Activated naive CD8-positive, alpha-beta T cell treated with anti-CD3 and anti-CD28 coated beads, Interleukin-2, amount 10 ng/mL, durations not matched to agents 7 days and 5 days (primary cell): ENCODE data around the gene DIPK2B. TPM values are rescaled to one million over a fixed set of nuclear protein-coding genes. Genes with fewer than 3 reads are reported as not detected.

Source experiments
- ATAC-seq: fragments of 150-1000 bp; cut with Tn5 transposase; one replicate; pipeline ENCODE4 v1.10.0; 2021; ENCODE audit warnings: low read depth, moderate library complexity
- POLR2A ChIA-PET: fragments of 350-600 bp; sonication (Branson Sonifier 250); formaldehyde crosslinking; loops from one replicate; lab custom pipeline; 2021; ENCODE audit warnings: antibody characterized with exemption; lab: Charles Lee
- DNase-seq: peaks from one replicate; pipeline ENCODE4 v3.0.0; 2021
- H3K27ac Mint-ChIP-seq: one replicate; pipeline ENCODE4 v1.8.0; 2022; ENCODE audit warnings: mild to moderate bottlenecking, mixed read lengths
- H3K27me3 Mint-ChIP-seq: one replicate; pipeline ENCODE4 v1.8.0; 2022; ENCODE audit warnings: mild to moderate bottlenecking, moderate library complexity, mixed read lengths
- H3K36me3 Mint-ChIP-seq: one replicate; pipeline ENCODE4 v1.8.0; 2021; ENCODE audit warnings: mild to moderate bottlenecking, mixed read lengths
- H3K4me1 Mint-ChIP-seq: one replicate; pipeline ENCODE4 v1.8.0; 2021; ENCODE audit warnings: mixed read lengths
- H3K4me3 Mint-ChIP-seq: one replicate; pipeline ENCODE4 v1.8.0; 2022; ENCODE audit warnings: mild to moderate bottlenecking, moderate library complexity, mixed read lengths
- H3K9me3 Mint-ChIP-seq: one replicate; pipeline ENCODE4 v1.8.0; 2021; ENCODE audit warnings: mixed read lengths
- total RNA-seq, 2 experiments: library from RNA; stranded (reverse); gene quantifications; one replicate each; pipeline ENCODE4 v1.2.3, GENCODE V29; 2021

DIPK2B gene, protein sequence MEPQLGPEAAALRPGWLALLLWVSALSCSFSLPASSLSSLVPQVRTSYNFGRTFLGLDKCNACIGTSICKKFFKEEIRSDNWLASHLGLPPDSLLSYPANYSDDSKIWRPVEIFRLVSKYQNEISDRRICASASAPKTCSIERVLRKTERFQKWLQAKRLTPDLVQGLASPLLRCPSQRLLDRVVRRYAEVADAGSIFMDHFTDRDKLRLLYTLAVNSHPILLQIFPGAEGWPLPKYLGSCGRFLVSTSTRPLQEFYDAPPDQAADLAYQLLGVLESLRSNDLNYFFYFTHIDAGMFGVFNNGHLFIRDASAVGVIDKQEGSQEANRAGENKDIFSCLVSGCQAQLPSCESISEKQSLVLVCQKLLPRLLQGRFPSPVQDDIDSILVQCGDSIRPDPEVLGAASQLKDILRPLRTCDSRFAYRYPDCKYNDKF
- not detected for total RNA-seq

DNA sequence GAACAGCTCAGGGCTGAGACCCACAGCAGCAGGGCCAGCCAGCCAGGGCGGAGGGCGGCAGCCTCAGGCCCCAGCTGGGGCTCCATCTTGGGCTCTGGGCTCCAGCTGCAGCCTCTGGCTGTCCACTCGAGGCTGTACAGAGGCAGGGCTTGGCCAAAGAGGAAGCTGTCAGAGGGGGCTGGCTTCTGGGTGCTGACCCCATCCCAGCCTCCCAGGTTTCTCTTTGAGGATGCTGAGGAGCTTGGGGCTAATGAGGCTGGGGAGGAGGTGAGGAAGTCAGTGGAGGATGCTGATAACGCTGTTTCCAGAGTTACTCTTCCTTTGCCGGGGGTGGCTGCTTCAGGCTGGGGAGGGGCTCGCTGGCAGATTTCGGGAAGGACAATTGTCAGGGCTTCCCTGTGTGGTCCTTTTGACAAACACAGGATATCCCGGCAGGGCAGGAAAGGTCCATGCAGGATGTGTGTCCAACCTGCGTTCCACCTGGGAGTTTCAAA, at the start of gene DIPK2B:
DIPK2B (minus strand) TSS at position 136 of the 494 bp plus-strand sequence; CDS start at position 86, 50 bp downstream.
- H3K9me3 Mint-ChIP-seq = peaks cover 4% of the 10 kb centered on the region
- H3K36me3 Mint-ChIP-seq = no peaks in the 10 kb centered on the region
- DNase-seq (no peak), ATAC-seq (no peak)
- no peak within 1 kb of the TSS for H3K27ac Mint-ChIP-seq
- POLR2A ChIA-PET = no interaction called here
- peaks cover 18% of the 10 kb centered on the region for H3K27me3 Mint-ChIP-seq
- no peak within 1 kb of the TSS for H3K4me3 Mint-ChIP-seq
- peaks cover 1% of the 10 kb centered on the region for H3K4me1 Mint-ChIP-seq

DNA sequence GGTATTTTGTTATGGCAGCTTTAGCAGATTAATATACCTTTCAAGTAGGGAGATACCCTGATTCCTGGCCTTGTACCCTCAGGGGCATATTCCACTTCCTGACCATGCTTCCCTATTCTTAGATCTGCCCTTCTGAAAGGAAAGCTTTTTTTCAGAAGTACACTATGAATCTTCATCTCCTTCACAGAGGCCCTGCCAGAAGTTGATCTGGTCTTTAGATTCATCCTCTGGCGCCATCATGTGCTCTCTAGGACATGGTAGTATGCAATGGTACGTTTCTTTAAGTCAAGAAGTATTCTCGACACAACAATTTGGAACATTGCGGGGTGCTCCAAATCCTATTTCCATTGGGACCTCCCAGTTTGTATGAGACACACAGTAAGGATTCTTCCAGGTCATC, 39.6 kb upstream of the DIPK2B start:
- ATAC-seq (no peak), DNase-seq (no peak)
- POLR2A ChIA-PET = no interaction called here
- H3K4me3 Mint-ChIP-seq = no peak overlapping the region
- H3K9me3 Mint-ChIP-seq = no peaks in the 10 kb centered on the region
- no peaks in the 10 kb centered on the region for H3K36me3 Mint-ChIP-seq
- H3K27ac Mint-ChIP-seq = no peak overlapping the region
- H3K4me1 Mint-ChIP-seq = no peaks in the 10 kb centered on the region
- no peaks in the 10 kb centered on the region for H3K27me3 Mint-ChIP-seq

DNA sequence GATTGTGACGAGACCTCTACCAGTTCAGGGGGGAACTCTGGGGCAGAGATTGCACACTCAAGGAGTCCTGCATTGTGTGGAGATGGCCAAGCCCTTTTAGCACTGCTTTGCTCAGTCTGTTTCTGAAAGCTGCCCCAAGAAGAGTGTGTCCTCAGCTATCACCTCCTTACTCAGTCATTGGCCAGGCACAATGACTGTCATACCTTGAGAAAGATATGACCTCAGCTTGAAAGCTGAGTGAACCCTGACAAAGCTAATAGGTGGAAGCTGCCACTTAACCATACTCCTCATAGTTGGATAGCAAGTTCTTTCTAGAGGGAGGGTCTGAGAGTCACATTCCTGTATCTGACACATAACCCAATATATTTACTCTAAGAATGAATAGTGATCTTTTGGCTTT, 37.8 kb upstream of the DIPK2B start:
- no peaks in the 10 kb centered on the region for H3K9me3 Mint-ChIP-seq
- no peak overlapping the region for H3K4me3 Mint-ChIP-seq
- H3K4me1 Mint-ChIP-seq = no peaks in the 10 kb centered on the region
- H3K27me3 Mint-ChIP-seq = no peaks in the 10 kb centered on the region
- no peak for DNase-seq
- no peaks in the 10 kb centered on the region for H3K36me3 Mint-ChIP-seq
- ATAC-seq = no peak
- POLR2A ChIA-PET = no interaction called here
- no peak overlapping the region for H3K27ac Mint-ChIP-seq

DNA sequence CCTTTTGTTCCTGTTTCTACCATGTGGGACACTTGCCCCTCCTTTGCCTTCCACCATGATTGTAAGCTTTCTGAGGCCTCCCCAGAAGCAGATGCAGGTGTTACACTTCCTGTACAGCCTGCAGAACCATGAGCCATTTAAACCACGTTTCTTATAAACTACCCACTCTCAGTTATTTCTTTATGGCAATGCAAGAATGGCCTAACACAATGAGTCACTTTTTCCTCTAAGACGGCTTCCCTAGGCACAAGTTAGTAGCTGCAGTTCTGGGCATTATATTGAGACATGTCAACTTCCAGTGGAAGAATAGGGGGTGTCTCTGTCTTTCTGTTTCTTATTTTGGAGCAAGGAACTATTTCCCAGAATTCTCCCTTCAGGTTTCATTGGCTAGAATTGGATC, 32.9 kb upstream of the DIPK2B start:
- DNase-seq (no peak), ATAC-seq (no peak)
- Mint-ChIP-seq H3K9me3 (peaks cover 5% of the 10 kb centered on the region), H3K27me3 (no peaks in the 10 kb centered on the region), H3K27ac (no peak overlapping the region), H3K4me1 (peaks cover 11% of the 10 kb centered on the region), H3K36me3 (peaks cover 2% of the 10 kb centered on the region), H3K4me3 (no peak overlapping the region)
- POLR2A ChIA-PET = no interaction called here

- H3K27ac Mint-ChIP-seq = no peak overlapping the region
- H3K36me3 Mint-ChIP-seq = peaks cover 2% of the 10 kb centered on the region
- peak overlapping the region; percentile 29 for H3K4me3 Mint-ChIP-seq
- DNase-seq (no peak), ATAC-seq (peak; percentile 60)
- H3K4me1 Mint-ChIP-seq = peaks cover 11% of the 10 kb centered on the region
- no peaks in the 10 kb centered on the region for H3K27me3 Mint-ChIP-seq
- POLR2A ChIA-PET = no interaction called here
- peaks cover 5% of the 10 kb centered on the region for H3K9me3 Mint-ChIP-seq
Measured at GRCh38 chrX:45232139-45232538, 31.5 kb upstream of the DIPK2B start.

GRCh38 chrX:45230410-45230809, 29.7 kb upstream of the DIPK2B start:
- H3K9me3 Mint-ChIP-seq = peaks cover 5% of the 10 kb centered on the region
- ATAC-seq (no peak), DNase-seq (no peak)
- H3K4me3 Mint-ChIP-seq = no peak overlapping the region
- POLR2A ChIA-PET = no interaction called here
- H3K36me3 Mint-ChIP-seq = peaks cover 2% of the 10 kb centered on the region
- H3K27me3 Mint-ChIP-seq = peaks cover 3% of the 10 kb centered on the region
- peaks cover 11% of the 10 kb centered on the region for H3K4me1 Mint-ChIP-seq
- H3K27ac Mint-ChIP-seq = no peak overlapping the region

- POLR2A ChIA-PET = no interaction called here
- Mint-ChIP-seq H3K27me3 (peaks cover 3% of the 10 kb centered on the region), H3K4me1 (peaks cover 11% of the 10 kb centered on the region), H3K9me3 (peaks cover 5% of the 10 kb centered on the region), H3K27ac (no peak overlapping the region), H3K36me3 (peaks cover 2% of the 10 kb centered on the region), H3K4me3 (no peak overlapping the region)
- ATAC-seq (no peak), DNase-seq (no peak)
Measured at GRCh38 chrX:45229348-45229747, 28.7 kb upstream of the DIPK2B start.

DNA sequence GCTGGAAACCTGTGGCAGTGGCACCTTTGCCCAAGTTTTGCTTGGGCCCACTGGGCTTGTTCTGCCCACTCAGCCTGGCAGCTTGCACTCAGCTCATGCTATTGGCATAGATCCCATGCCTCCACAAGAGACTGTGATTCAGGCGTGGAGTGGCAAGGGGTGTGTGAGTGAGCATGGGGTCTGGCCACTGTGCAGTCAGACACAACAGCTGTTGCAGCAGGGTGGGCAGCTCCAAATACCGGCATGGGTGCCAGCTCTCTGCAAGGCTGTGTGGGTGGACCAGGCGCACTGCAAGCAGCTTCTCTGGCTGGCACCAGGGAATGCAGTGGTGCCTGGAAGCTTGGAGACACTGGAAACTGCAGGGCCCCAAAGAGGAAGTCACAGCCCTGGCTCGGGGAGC, 27.4 kb upstream of the DIPK2B start:
- POLR2A ChIA-PET = no interaction called here
- Mint-ChIP-seq H3K9me3 (peaks cover 5% of the 10 kb centered on the region), H3K36me3 (peaks cover 2% of the 10 kb centered on the region), H3K27ac (no peak overlapping the region), H3K27me3 (peaks cover 3% of the 10 kb centered on the region), H3K4me1 (peaks cover 11% of the 10 kb centered on the region), H3K4me3 (no peak overlapping the region)
- ATAC-seq (no peak), DNase-seq (no peak)

DNA sequence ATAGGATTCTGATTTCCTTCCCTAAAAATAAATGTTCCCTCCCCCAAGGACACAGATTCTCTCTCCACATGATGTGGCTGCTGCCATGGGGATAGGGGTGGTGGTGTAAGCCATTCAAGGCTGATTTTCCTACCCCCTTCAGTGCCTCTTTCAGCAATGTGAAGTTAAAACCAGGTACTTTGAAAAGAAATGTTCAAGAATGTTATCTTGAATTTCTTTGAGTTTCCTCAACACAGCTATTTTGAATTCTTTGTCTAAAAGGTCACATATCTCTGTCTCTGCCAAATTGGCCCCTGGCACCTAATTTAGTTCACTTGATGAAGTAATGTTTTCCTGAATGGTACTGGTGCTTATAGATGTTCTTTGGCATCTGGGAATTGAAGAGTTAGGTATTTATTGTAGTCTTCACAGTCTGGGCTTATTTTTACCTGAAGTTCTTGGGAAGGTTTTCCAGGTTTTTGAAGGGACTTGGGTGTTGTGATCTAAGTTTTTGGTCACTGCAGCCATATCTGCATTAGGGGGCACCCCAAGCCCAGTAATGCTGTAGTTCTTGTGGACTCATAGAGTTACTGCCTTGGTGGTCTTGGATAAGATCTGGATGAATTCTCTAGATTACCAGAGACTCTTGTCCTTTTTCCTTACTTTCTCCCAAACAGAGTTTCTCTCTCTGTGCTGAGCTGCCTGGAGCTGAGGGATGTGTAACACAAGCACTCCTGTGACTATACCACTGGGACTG, 7.6 kb upstream of the DIPK2B start:
- Mint-ChIP-seq H3K4me1 (no peaks in the 10 kb centered on the region), H3K27me3 (peaks cover 2% of the 10 kb centered on the region), H3K27ac (no peak overlapping the region), H3K36me3 (no peaks in the 10 kb centered on the region), H3K4me3 (no peak overlapping the region), H3K9me3 (peaks cover 4% of the 10 kb centered on the region)
- POLR2A ChIA-PET = no interaction called here
- ATAC-seq (no peak), DNase-seq (no peak)

- Mint-ChIP-seq H3K4me3 (no peak overlapping the region), H3K9me3 (peaks cover 4% of the 10 kb centered on the region), H3K36me3 (no peaks in the 10 kb centered on the region), H3K27me3 (peaks cover 18% of the 10 kb centered on the region), H3K27ac (no peak overlapping the region), H3K4me1 (peaks cover 1% of the 10 kb centered on the region)
- DNase-seq (no peak), ATAC-seq (no peak)
- POLR2A ChIA-PET = no interaction called here
Measured at GRCh38 chrX:45202171-45202570, 1.5 kb upstream of the DIPK2B start.

- peaks cover 1% of the 10 kb centered on the region for H3K4me1 Mint-ChIP-seq
- H3K9me3 Mint-ChIP-seq = no peaks in the 10 kb centered on the region
- H3K27me3 Mint-ChIP-seq = peaks cover 18% of the 10 kb centered on the region
- ATAC-seq (no peak), DNase-seq (no peak)
- no peaks in the 10 kb centered on the region for H3K36me3 Mint-ChIP-seq
- no peak overlapping the region for H3K27ac Mint-ChIP-seq
- no peak overlapping the region for H3K4me3 Mint-ChIP-seq
- POLR2A ChIA-PET = no interaction called here
Measured at GRCh38 chrX:45198706-45199105, 2.0 kb downstream of the DIPK2B start.

DNA sequence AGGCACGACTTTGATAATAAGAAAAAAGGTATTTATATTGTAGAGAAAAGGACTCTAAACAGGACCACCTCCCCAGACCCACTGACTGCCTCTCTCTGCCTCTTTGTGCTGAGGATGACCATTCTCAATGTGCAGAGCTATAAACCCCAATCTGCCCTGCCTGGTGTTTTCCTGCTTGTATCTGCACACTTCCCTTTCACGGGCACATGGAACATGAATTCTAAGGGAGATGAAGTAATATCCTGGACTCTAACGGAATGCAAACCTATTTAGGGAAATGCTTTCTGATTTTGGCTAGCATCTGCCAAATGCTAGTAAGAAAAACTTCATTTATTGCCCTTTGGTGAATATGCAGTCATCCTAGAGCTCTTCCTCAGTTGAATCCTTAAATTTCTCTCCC, 2.4 kb downstream of the DIPK2B start:
- no peaks in the 10 kb centered on the region for H3K36me3 Mint-ChIP-seq

DNA sequence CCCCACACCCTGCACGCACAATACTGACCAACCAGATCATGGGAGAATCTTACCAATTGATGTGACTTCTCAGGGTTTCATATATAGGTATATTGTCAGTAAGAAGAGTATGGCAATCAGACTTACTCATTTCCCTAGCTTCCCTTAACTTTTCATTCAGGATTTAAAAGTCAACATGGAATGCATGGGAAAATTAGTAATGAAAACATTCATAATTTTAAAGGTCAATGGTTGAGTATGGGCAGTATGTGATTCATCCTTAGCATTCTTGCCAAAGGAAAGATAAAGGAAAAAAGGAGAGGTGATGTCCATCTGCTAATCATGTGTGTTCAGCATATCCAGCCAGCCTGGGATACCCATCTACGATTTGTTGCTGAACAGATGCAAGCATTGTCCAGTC, 4.0 kb downstream of the DIPK2B start:
- no peaks in the 10 kb centered on the region for H3K36me3 Mint-ChIP-seq
- ATAC-seq (no peak), DNase-seq (no peak)
- POLR2A ChIA-PET = no interaction called here
- H3K27me3 Mint-ChIP-seq = peaks cover 10% of the 10 kb centered on the region
- no peaks in the 10 kb centered on the region for H3K9me3 Mint-ChIP-seq
- no peak overlapping the region for H3K27ac Mint-ChIP-seq
- H3K4me3 Mint-ChIP-seq = no peak overlapping the region
- peaks cover 1% of the 10 kb centered on the region for H3K4me1 Mint-ChIP-seq

More for the DNA sequence above, 2.4 kb downstream of the DIPK2B start:
- no peaks in the 10 kb centered on the region for H3K9me3 Mint-ChIP-seq
- H3K4me1 Mint-ChIP-seq = peaks cover 1% of the 10 kb centered on the region
- H3K27ac Mint-ChIP-seq = no peak overlapping the region
- ATAC-seq = no peak
- H3K4me3 Mint-ChIP-seq = no peak overlapping the region
- DNase-seq = no peak
- POLR2A ChIA-PET = no interaction called here
- peaks cover 18% of the 10 kb centered on the region for H3K27me3 Mint-ChIP-seq
